ENCODE data around the gene SUN3. TPM values are rescaled to one million over a fixed set of nuclear protein-coding genes. Genes with fewer than 3 reads are reported as not detected.
"Not testable (repeated sequence)": the region's sequence is repeated elsewhere in the genome, so short reads cannot be mapped to it uniquely, and the experiment has no call there.

Gene SUN3
- total and polyA plus RNA-seq, 2 of the 4 experiments (the other 2 are of a cell fraction), result not detected

DNA sequence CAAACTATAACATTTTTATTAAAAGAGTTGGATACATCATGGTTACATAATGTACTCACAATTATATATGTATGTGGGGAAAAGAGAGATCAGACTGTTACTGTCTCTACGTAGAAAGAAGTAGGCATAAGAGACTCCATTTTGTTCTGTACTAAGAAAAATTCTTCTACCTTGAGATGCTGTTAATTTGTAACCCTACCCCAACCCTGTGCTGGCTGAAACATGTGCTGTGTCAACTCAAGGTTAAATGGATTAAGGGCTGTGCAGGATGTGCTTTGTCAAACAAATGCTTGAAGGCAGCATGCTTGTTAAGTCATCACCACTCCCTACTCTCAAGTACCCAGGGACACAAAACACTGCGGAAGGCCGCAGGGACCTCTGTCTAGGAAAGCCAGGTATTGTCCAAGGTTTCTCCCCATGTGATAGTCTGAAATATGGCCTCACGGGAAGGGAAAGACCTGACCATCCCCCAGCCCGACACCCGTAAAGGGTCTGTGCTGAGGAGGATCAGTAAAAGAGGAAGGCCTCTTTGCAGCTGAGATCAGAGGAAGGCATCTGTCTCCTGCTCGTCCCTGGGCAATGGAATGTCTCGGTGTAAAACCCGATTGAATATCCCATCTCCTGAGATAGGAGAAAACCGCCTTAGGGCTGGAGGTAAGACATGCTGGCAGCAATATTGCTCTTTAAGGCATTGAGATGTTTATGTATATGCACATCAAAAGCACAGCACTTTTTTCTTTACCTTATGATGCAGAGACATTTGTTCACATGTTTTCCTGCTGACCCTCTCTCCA is 39.1 kb downstream of the SUN3 start:
- H3K9me1 ChIP-seq (ENCODE audit: insufficient read depth, low read length); H3K36me3 ChIP-seq (ENCODE audit: control insufficient read depth, insufficient read depth, low read length); H3K27me3 ChIP-seq (ENCODE audit: control insufficient read depth, insufficient read depth, low read length); H4K20me1 ChIP-seq (ENCODE audit: insufficient read depth, low read length); H3K79me1 ChIP-seq (ENCODE audit: low read depth in 1 of 2, low read length in 2 of 2); H2AK5ac ChIP-seq (ENCODE audit: low read depth, low read length); H3K4me1 ChIP-seq (ENCODE audit: control insufficient read depth, insufficient read depth, low read length); DNase-seq; H3K4ac ChIP-seq (ENCODE audit: low read depth, low read length); H2AFZ ChIP-seq (replicated peaks; ENCODE audit: low read length, poor library complexity); H3K27ac ChIP-seq (ENCODE audit: insufficient read depth, low read length); H3K4me3 ChIP-seq (ENCODE audit: insufficient read depth, low read depth, low read length); H3K4me2 ChIP-seq (ENCODE audit: low read depth, low read length); BruUV-seq (replicated peaks); H3K9ac ChIP-seq (ENCODE audit: low read depth, low read length); H3K56ac ChIP-seq (ENCODE audit: extremely low read depth, insufficient read depth, low read length); H4K8ac ChIP-seq (ENCODE audit: low read depth in 2 of 2, low read length in 2 of 2); H2BK5ac ChIP-seq (ENCODE audit: low read depth, low read length, poor library complexity, severe bottlenecking); H3K18ac ChIP-seq (ENCODE audit: low read depth, low read length); H3K23ac ChIP-seq (ENCODE audit: low read depth, low read length); H3K9me3 ChIP-seq (ENCODE audit: control insufficient read depth, insufficient read depth, low read length); POLR2A ChIA-PET (ENCODE audit: unreplicated experiment); H4K91ac ChIP-seq (ENCODE audit: insufficient read depth, low read depth, low read length); H3K14ac ChIP-seq (replicated peaks; ENCODE audit: low read depth, low read length); ATAC-seq (ENCODE audit: low read depth); H2AK9ac ChIP-seq (replicated peaks; ENCODE audit: low read depth, low read length, poor library complexity); H2BK15ac ChIP-seq (ENCODE audit: low read depth, low read length); H2BK120ac ChIP-seq (ENCODE audit: low read depth, low read length); H4K5ac ChIP-seq (ENCODE audit: low read depth, low read length); H2BK20ac ChIP-seq (ENCODE audit: low read depth, low read length): not testable (repeated sequence)
- in situ Hi-C loops (cut with MboI; ENCODE audit: low sequenced_read_pairs) (loop anchor here (10.0 kb wide), 1 partner anchor 105 kb away; no protein-coding TSS in a partner anchor), intact Hi-C loops (cut with micrococcal nuclease) (loop anchor here (5.0 kb wide), 1 partner anchor 97 kb away; the partner anchor contains the start of gene UPP1), dilution Hi-C loops (cut with HindIII; ENCODE audit: low sequenced_read_pairs, unreplicated experiment) (loop anchor here (25.0 kb wide), 1 partner anchor 122 kb away; no protein-coding TSS in a partner anchor)
- CTCF ChIA-PET, result interaction anchor here (0.8 kb wide), 1 partner anchor 165 kb away, joined by 3 read pairs; no protein-coding TSS in a partner anchor
- WGBS, 2 experiments (ENCODE audit: extremely low coverage in 2 of 2, insufficient read length in 1 of 2), result no CpG with 5 or more reads among the region's 10 CpGs
